Brain microvascular endothelial cell (primary cell): ENCODE measurements around the gene CTNND2.

ENCODE experiments used
- DNase-seq: peaks from one replicate; pipeline ENCODE4 v3.0.0-alpha.2; 2020
- H3K27ac ChIP-seq: fragments of 250-450 bp; sonication (Bioruptor Pico); 2 replicates; pipeline ENCODE4 v1.5.1; 2020; ENCODE audit warnings: mild to moderate bottlenecking, moderate library complexity
- H3K27me3 ChIP-seq: fragments of 250-450 bp; sonication (Bioruptor Pico); replicated peaks from 2 replicates; pipeline ENCODE4 v1.5.1; 2020; ENCODE audit warnings: mild to moderate bottlenecking
- H3K36me3 ChIP-seq: fragments of 250-450 bp; sonication (Bioruptor Pico); replicated peaks from 2 replicates; pipeline ENCODE4 v1.5.1; 2020; ENCODE audit warnings: mild to moderate bottlenecking
- H3K4me3 ChIP-seq: 2 replicates; pipeline ENCODE4 v1.5.1; 2011; ENCODE audit warnings: low read depth, mild to moderate bottlenecking, control low read depth, low read length, moderate library complexity
- CTCF ChIP-seq: IDR thresholded peaks from 2 replicates; pipeline ENCODE4 v1.5.1; 2011; ENCODE audit warnings: low read depth, mild to moderate bottlenecking, moderate library complexity, low read length, control low read depth, inconsistent platforms; ENCODE audit errors: missing control alignments
- in situ Hi-C: cut with HindIII; loops from 2 replicates; pipeline ENCODE4 v1.10.0; 2017; ENCODE audit warnings: low sequenced_read_pairs, low pct_ligation_motif_present

The CTNND2 gene

GRCh38 chr5:11443831-11444230, 460.4 kb downstream of the CTNND2 start:
- Histone ChIP-seq H3K4me3 (no peak overlapping the region), H3K27ac (no peak overlapping the region), H3K27me3 (no peaks in the 10 kb centered on the region), H3K36me3 (no peaks in the 10 kb centered on the region)
- in situ Hi-C loops, result no loop called here
- no peak for DNase-seq
- no peak for TF ChIP-seq CTCF

- Histone ChIP-seq H3K27ac (no peak overlapping the region), H3K36me3 (no peaks in the 10 kb centered on the region), H3K27me3 (no peaks in the 10 kb centered on the region), H3K4me3 (no peak overlapping the region)
- in situ Hi-C loops, result no loop called here
- no peak for TF ChIP-seq CTCF
- DNase-seq, result no peak
Measured at GRCh38 chr5:11432116-11432515, 472.1 kb downstream of the CTNND2 start.

- DNase-seq, result no peak
- no peak overlapping the region for H3K27ac ChIP-seq
- no peak overlapping the region for H3K4me3 ChIP-seq
- H3K36me3 ChIP-seq, result no peaks in the 10 kb centered on the region
- TF ChIP-seq CTCF, result no peak
- H3K27me3 ChIP-seq, result no peaks in the 10 kb centered on the region
- in situ Hi-C loops, result no loop called here
Measured at GRCh38 chr5:11429254-11429653, 475.0 kb downstream of the CTNND2 start.

GRCh38 chr5:11427569-11427968, 476.7 kb downstream of the CTNND2 start:
- H3K36me3 ChIP-seq, result no peaks in the 10 kb centered on the region
- in situ Hi-C loops, result no loop called here
- no peak overlapping the region for H3K4me3 ChIP-seq
- no peak for TF ChIP-seq CTCF
- H3K27ac ChIP-seq, result no peak overlapping the region
- no peaks in the 10 kb centered on the region for H3K27me3 ChIP-seq
- DNase-seq, result no peak

GRCh38 chr5:11426442-11426841, 477.8 kb downstream of the CTNND2 start:
- no peaks in the 10 kb centered on the region for H3K36me3 ChIP-seq
- H3K4me3 ChIP-seq, result no peak overlapping the region
- DNase-seq, result no peak
- in situ Hi-C loops, result no loop called here
- TF ChIP-seq CTCF, result no peak
- H3K27me3 ChIP-seq, result no peaks in the 10 kb centered on the region
- H3K27ac ChIP-seq, result no peak overlapping the region

GRCh38 chr5:11422342-11422741, 481.9 kb downstream of the CTNND2 start:
- DNase-seq, result no peak
- in situ Hi-C loops, result no loop called here
- H3K4me3 ChIP-seq, result no peak overlapping the region
- no peak for TF ChIP-seq CTCF
- no peaks in the 10 kb centered on the region for H3K27me3 ChIP-seq
- H3K36me3 ChIP-seq, result no peaks in the 10 kb centered on the region
- no peak overlapping the region for H3K27ac ChIP-seq
